HAP-1 (cell line): Measurements from ENCODE around the gene SPRR2D.
"Not testable (repeated sequence)": the region's sequence is repeated elsewhere in the genome, so short reads cannot be mapped to it uniquely, and the experiment has no call there.

Source experiments
- DNase-seq, 2 experiments: peaks; one replicate each; pipeline ENCODE4 v3.0.0-alpha.2; 2016 to 2020; ENCODE audit warnings: low spot score in 2 of 2
- H3K27me3 ChIP-seq: fragments of 250-450 bp; sonication (Bioruptor Pico); 2 replicates; pipeline ENCODE4 v1.5.1; 2020; ENCODE audit warnings: low read depth, mild to moderate bottlenecking, moderate library complexity
- H3K36me3 ChIP-seq: fragments of 250-450 bp; sonication (Bioruptor Pico); replicated peaks from 2 replicates; pipeline ENCODE4 v1.5.1; 2020; ENCODE audit warnings: mild to moderate bottlenecking
- H3K4me1 ChIP-seq: fragments of 250-450 bp; sonication (Bioruptor Pico); 2 replicates; pipeline ENCODE4 v1.5.1; 2020; ENCODE audit warnings: mild to moderate bottlenecking
- H3K4me3 ChIP-seq: fragments of 250-450 bp; sonication (Bioruptor Pico); 2 replicates; pipeline ENCODE4 v1.5.1; 2020; ENCODE audit warnings: mild to moderate bottlenecking, moderate library complexity
- H3K9me3 ChIP-seq: fragments of 250-450 bp; sonication (Bioruptor Pico); 2 replicates; pipeline ENCODE4 v1.5.1; 2020; ENCODE audit warnings: mild to moderate bottlenecking, moderate library complexity
- in situ Hi-C: fragments of 300-500 bp; cut with MboI; formaldehyde crosslinking; loops from 3 replicates; pipeline ENCODE4 v1.14.3; 2020; ENCODE audit warnings: low sequenced_read_pairs, inconsistent platforms, mixed read lengths

Gene SPRR2D

DNA sequence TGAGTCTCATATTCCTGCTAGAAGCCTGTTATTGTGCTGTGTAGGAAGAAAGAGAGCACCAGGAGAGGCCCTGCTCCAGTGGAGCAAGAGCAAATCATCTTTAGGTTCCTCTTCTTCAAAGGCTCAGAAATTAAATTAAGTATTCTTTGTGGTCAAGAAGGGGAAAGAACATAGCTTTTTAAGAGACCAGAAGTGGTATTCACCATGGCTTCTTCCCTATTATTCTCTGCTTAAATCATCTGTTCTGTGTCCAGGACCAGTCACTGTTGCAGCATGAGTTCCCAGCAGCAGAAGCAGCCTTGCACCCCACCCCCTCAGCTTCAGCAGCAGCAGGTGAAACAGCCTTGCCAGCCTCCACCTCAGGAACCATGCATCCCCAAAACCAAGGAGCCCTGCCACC lies 8.8 kb downstream of the SPRR2D start:
- no peaks in the 10 kb centered on the region for H3K27me3 ChIP-seq
- DNase-seq: no peak
- no peak overlapping the region for H3K4me3 ChIP-seq
- no peaks in the 10 kb centered on the region for H3K4me1 ChIP-seq
- in situ Hi-C loops: no loop called here
- H3K36me3 ChIP-seq: no peaks in the 10 kb centered on the region
- H3K9me3 ChIP-seq: no peaks in the 10 kb centered on the region

DNA sequence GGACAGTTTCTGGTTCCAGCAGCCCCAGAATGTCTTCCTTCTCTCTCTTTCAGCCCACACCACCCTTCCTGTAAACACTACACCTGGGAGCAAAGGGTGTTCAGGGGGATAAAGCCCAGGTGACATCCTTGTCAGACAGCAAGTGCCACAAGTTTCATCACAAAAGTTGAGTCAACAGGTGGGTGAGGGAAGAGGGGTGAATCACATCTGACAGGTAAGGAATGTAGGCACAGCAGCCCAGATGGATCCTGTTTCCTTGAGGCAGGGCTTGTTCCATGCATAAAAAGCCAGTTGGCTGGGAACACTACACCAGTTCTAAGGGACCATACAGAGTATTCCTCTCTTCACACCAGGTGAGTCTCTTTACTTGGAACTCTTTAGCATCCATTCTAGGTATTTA lies 10.0 kb downstream of the SPRR2D start, which contains the start of gene SPRR1B:
Gene SPRR1B (plus strand): TSS at position 309 of the 400 bp plus-strand sequence. CDS start 1,143 bp downstream, outside the sequence.
- Histone ChIP-seq H3K9me3 (no peaks in the 10 kb centered on the region), H3K4me1 (no peaks in the 10 kb centered on the region), H3K4me3 (no peak within 1 kb of the TSS), H3K36me3 (no peaks in the 10 kb centered on the region), H3K27me3 (no peaks in the 10 kb centered on the region)
- no peak for DNase-seq
- in situ Hi-C loops: no loop called here

DNA sequence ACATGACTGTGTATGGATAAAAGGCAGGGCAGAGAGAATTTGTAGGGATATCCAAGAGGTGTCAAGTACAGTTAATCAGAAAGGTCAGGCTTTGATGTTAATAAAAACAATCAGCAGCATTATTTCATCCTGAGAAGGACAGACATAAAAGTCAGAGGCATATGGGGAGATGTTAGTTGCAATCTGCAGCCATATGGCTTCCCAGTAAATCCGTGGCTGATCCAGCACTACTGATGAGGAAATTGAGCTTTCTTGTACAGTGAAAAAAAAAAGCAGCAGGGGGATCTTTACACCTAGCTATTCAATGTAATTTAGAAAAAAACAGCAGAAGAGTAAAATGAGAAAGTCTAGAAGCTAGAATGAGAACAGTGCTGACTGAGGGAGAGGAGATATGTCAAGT lies 12.2 kb downstream of the SPRR2D start:
- no peaks in the 10 kb centered on the region for H3K9me3 ChIP-seq
- DNase-seq: no peak
- no peaks in the 10 kb centered on the region for H3K27me3 ChIP-seq
- H3K4me3 ChIP-seq: no peak overlapping the region
- no peaks in the 10 kb centered on the region for H3K4me1 ChIP-seq
- no peaks in the 10 kb centered on the region for H3K36me3 ChIP-seq
- in situ Hi-C loops: no loop called here

DNA sequence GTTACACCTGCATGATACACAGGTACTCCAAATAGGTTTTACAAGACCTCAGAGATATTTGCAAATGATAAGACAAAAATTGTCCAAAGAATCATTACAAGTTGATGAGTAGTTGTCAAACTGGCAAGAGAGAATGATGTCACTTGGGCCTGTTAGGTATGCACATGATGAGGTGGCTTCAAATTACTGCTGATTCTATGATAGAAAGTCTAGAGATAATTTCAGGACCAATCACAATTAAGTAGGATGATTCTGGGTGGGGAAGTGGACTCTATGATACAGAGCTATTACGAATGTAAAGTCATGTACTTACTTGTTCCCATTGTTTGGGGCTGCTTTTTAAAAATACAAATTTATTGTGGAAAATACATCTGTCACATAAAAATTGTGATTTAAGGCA lies 15.1 kb downstream of the SPRR2D start:
- no peaks in the 10 kb centered on the region for H3K27me3 ChIP-seq
- H3K4me1 ChIP-seq: no peaks in the 10 kb centered on the region
- no peaks in the 10 kb centered on the region for H3K9me3 ChIP-seq
- no peak overlapping the region for H3K4me3 ChIP-seq
- no peak for DNase-seq
- in situ Hi-C loops: no loop called here
- H3K36me3 ChIP-seq: no peaks in the 10 kb centered on the region

DNA sequence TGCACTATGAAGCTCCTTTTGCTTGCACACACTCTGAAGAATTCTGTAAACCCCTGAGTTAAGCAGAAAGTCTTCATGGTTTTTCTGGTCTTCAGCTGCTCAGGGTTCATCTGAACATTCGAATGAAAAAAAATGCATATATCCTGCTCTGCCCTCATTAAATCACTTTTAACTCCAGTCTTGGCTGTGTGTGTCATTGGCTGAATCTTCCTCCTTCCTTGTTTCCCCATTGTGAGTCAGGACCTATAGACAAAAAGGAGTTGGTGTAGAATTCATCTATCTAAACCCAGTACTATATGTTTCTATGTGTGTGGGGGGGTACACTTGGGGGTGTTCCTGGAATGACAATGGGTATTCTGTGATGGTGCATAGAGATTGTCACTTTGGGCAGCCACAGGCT lies 16.5 kb downstream of the SPRR2D start:
- in situ Hi-C loops: no loop called here
- no peaks in the 10 kb centered on the region for H3K27me3 ChIP-seq
- no peak for DNase-seq
- no peak overlapping the region for H3K4me3 ChIP-seq
- no peaks in the 10 kb centered on the region for H3K4me1 ChIP-seq
- no peaks in the 10 kb centered on the region for H3K36me3 ChIP-seq
- no peaks in the 10 kb centered on the region for H3K9me3 ChIP-seq

DNA sequence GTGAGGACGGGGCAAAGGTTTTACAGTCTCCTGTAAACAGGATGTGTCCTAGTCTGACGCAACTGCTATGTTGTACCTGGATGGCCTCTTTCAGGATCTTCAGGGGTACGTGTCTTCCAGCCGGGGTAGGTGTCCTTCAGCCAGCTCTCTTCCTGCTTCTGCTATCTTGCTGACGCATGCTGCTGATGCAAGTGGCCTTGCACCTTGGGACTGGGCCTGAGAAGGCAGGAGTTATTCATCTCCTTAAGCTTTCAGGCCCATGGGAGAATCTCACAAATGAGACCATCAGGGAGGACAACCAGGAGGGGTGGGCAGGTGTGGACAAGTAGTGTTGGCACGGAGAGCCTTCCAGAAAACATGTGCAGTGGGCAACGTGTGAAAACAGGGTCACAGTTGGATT lies 17.8 kb downstream of the SPRR2D start:
- H3K27me3 ChIP-seq: no peaks in the 10 kb centered on the region
- in situ Hi-C loops: no loop called here
- no peaks in the 10 kb centered on the region for H3K9me3 ChIP-seq
- no peak for DNase-seq
- H3K36me3 ChIP-seq: no peaks in the 10 kb centered on the region
- no peaks in the 10 kb centered on the region for H3K4me1 ChIP-seq
- H3K4me3 ChIP-seq: no peak overlapping the region

DNA sequence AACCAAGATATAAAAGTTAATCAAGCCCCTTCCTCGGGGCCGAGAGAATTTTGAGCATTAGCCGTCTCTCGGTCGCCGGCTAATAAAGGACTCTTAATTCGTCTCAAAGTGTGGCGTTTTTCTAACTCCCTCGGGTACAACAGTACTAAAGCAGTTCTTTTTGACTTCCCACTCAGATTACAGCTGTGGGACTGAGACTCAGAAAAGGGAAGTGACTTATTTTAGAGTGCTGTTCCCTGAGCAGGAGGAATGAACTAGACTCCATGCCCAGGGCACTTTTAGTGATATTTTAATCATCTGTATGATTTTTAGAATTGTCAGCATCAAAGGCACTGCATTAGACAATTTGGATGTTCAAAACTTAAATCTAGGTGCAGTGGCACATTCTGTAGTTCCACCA lies 18.6 kb downstream of the SPRR2D start:
- DNase-seq, H3K36me3 ChIP-seq, H3K4me3 ChIP-seq, in situ Hi-C loops, H3K27me3 ChIP-seq, H3K9me3 ChIP-seq, H3K4me1 ChIP-seq: not testable (repeated sequence)

DNA sequence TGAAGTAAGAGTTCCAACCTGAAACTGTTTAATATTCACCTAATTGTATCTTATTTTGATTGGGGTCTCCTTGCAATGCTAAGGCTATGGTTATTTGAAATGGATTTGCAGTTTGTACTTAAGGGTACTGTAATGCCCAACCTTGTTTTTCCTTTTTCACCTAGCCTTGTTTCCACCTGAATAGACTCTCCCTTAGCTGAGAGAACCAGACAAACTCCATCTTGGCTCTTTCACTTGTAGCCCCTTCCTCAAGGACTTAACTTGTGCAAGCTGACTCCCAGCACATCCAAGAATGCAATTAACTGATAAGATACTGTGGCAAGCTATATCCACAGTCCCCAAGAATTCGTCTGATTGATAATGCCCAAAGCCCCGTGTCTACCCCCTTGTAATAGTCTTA lies 19.1 kb downstream of the SPRR2D start:
- H3K4me1 ChIP-seq, DNase-seq, in situ Hi-C loops, H3K9me3 ChIP-seq, H3K4me3 ChIP-seq, H3K27me3 ChIP-seq, H3K36me3 ChIP-seq: not testable (repeated sequence)

DNA sequence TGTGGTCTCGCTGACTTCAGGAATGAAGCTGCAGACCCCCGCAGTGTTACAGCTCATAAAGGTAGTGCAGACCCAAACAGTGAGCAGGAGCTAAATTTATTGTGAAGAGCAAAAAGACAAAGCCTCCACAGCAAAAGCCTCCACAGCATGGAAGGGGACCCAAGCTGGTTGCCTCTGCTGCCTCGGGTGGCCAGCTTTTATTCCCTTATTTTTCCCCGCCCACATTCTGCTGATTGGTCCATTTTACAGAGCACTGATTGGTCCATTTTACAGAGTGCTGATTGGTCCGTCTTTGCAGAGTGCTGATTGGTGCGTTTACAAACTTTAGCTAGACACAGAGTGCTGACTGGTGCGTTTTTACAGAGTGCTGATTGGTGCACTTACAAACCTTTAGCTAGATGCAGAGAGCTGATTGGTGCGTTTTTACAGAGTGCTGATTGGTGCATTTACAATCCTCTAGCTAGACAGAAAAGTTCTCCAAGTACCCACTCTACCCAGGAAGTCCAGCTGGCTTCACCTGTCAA lies 29.6 kb downstream of the SPRR2D start:
- H3K4me3 ChIP-seq, DNase-seq, H3K36me3 ChIP-seq, H3K9me3 ChIP-seq, H3K27me3 ChIP-seq, H3K4me1 ChIP-seq, in situ Hi-C loops: not testable (repeated sequence)

DNA sequence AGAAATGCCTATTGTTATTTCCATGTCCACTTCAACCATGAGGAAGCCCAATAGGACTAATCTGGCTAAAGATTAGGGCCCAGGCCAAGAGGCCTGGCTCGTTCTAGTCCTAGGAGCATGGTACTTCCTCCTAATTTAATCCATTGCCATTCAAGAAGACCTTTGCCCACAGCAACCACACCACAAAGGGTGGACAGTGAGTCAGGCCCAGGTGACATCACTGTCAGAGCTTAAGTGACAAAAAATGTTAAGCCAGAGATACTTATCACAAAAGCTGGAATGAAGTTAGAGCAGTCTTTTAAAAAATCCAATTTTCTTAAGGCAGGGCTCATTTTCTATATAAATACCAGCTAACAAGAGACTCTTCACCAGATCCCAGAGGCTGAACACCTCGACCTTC lies 39.5 kb downstream of the SPRR2D start, which contains the start of gene SPRR3:
Gene SPRR3 (plus strand): TSS at position 368 of the 400 bp plus-strand sequence. CDS start 1,272 bp downstream, outside the sequence.
- Histone ChIP-seq H3K27me3 (no peaks in the 10 kb centered on the region), H3K4me3 (no peak within 1 kb of the TSS), H3K9me3 (no peaks in the 10 kb centered on the region), H3K36me3 (no peaks in the 10 kb centered on the region), H3K4me1 (no peaks in the 10 kb centered on the region)
- no peak for DNase-seq
- in situ Hi-C loops: no loop called here

DNA sequence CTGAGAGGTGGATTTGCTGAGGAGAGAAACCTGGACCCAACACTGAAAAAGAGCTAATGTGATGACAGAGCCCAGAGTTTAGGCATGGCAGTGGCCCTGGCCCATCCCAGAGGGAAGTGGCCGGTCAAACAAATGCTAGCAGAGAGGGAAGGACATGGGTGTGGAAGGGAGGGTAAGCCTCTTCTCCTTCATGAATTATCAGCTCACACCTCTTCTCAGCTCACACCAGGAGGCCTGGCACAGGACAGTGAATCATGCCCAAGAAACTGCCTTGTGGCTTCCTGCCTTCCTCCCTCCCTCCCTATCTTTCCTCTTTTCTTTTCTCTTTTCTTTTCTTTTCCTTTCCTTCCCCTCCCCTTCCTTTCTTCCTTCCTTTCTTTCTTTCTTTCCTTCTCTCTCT lies 40.6 kb downstream of the SPRR2D start:
- in situ Hi-C loops: no loop called here

DNA sequence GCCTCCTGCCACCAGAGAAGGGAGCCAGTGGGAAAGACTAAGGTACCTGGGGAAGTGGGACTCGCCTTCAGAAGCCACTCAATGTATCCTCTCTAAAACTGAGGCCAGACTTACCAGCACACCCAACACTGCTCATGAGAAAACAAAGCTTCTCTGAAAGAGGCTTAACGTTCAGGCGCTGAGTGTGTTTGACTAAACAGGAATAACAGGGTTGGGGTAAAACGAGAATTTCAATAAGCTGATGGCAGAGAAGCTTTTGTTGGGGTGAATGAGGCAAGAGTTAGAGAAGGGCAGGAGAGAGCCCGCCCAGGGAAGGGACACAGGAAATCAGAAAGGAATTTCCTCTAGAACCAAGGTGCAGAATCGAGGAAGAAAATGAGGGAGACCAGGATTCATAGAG lies 41.1 kb downstream of the SPRR2D start:
- Histone ChIP-seq H3K4me3 (no peak overlapping the region), H3K9me3 (no peaks in the 10 kb centered on the region), H3K4me1 (no peaks in the 10 kb centered on the region), H3K36me3 (no peaks in the 10 kb centered on the region), H3K27me3 (no peaks in the 10 kb centered on the region)
- no peak for DNase-seq
- in situ Hi-C loops: no loop called here

More for the DNA sequence above, 40.6 kb downstream of the SPRR2D start:
- no peak overlapping the region for H3K4me3 ChIP-seq
- no peaks in the 10 kb centered on the region for H3K4me1 ChIP-seq
- no peak for DNase-seq
- H3K9me3 ChIP-seq: no peaks in the 10 kb centered on the region
- H3K27me3 ChIP-seq: no peaks in the 10 kb centered on the region
- H3K36me3 ChIP-seq: no peaks in the 10 kb centered on the region

DNA sequence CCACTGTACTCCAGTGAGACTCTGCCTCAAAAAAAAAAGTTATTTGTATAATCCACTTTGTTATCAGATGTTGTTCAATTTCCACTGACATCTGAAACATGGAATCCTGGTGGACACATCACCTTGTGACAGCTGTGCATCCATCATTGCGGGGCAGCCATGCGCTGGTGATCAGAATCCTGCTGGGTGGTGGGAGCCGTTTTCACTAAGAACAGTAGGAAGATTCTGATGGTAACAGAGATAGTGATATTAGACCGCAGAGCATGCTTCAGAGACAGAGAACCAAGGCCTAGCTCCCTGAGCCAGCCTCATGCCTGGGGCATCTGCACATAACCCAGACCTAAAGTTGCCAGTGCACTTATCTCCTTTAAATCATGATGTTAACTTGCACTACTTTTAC lies 42.4 kb downstream of the SPRR2D start:
- H3K4me1 ChIP-seq: no peaks in the 10 kb centered on the region
- H3K36me3 ChIP-seq: no peaks in the 10 kb centered on the region
- H3K27me3 ChIP-seq: no peaks in the 10 kb centered on the region
- DNase-seq: no peak
- no peak overlapping the region for H3K4me3 ChIP-seq
- no peaks in the 10 kb centered on the region for H3K9me3 ChIP-seq
- in situ Hi-C loops: no loop called here

DNA sequence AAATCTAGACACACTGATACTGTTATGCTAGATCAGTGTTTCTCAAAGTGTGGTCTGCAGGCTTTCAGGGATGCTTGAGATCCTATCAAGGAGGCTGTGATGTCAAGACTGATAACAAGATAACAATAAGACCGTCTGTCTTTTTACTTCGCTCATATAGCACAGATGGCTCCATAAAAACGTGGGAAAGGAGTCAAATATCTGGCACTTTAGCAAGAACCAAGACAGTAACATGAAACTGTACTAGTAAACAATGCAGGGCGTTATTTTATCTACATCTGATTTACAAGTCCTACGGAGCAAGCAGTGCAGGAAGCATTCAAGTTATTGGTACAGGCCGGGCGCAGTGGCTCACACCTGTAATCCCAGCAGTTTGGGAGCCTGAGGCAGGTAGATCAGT lies 43.0 kb downstream of the SPRR2D start:
- Histone ChIP-seq H3K4me3 (no peak overlapping the region), H3K4me1 (no peaks in the 10 kb centered on the region), H3K9me3 (no peaks in the 10 kb centered on the region), H3K27me3 (no peaks in the 10 kb centered on the region), H3K36me3 (no peaks in the 10 kb centered on the region)
- in situ Hi-C loops: no loop called here
- DNase-seq: no peak
